ENCODE results near the gene MGMT. TPM values are rescaled to one million over a fixed set of nuclear protein-coding genes. Genes with fewer than 3 reads are reported as not detected.
A peak's percentile ranks its signal among the peaks of the same experiment; 100 is the strongest.

Gene MGMT
- total RNA-seq, 2 donors from 2014 or later: 41.1 to 50.4 TPM

- H3K4me1 ChIP-seq (replicated peaks): no peaks in the 10 kb centered on the region
- H3K27ac ChIP-seq: no peak overlapping the region
- intact Hi-C loops (cut with DNase I): no loop called here
- TF ChIP-seq POLR2AphosphoS5 (IDR thresholded peaks at IDR 0.05) (no peak), CTCF (IDR thresholded peaks at IDR 0.05) (no peak), POLR2A (IDR thresholded peaks at IDR 0.05) (no peak)
- no peaks in the 10 kb centered on the region for H3K36me3 ChIP-seq
- no peak for DNase-seq (ENCODE audit: low spot score)
- WGBS: 85% methylated on average over 6 of the region's 6 CpGs
- H3K27me3 ChIP-seq (replicated peaks; ENCODE audit: insufficient read depth): no peaks in the 10 kb centered on the region
- no peak overlapping the region for H3K4me3 ChIP-seq
- no peaks in the 10 kb centered on the region for H3K9me3 ChIP-seq
Observed at GRCh38 chr10:129784291-129784690, 317.2 kb downstream of the MGMT start.

GRCh38 chr10:129784891-129785290 is 317.9 kb downstream of the MGMT start:
- whole genome bisulfite sequencing: 78% methylated on average over 13 of the region's 13 CpGs
- Histone ChIP-seq H3K4me1 (replicated peaks) (no peaks in the 10 kb centered on the region), H3K36me3 (no peaks in the 10 kb centered on the region), H3K27me3 (replicated peaks; ENCODE audit: insufficient read depth) (no peaks in the 10 kb centered on the region), H3K27ac (no peak overlapping the region), H3K9me3 (no peaks in the 10 kb centered on the region), H3K4me3 (no peak overlapping the region)
- no peak for TF ChIP-seq CTCF (IDR thresholded peaks at IDR 0.05)
- no peak for TF ChIP-seq POLR2AphosphoS5 (IDR thresholded peaks at IDR 0.05)
- no peak for TF ChIP-seq POLR2A (IDR thresholded peaks at IDR 0.05)
- DNase-seq (ENCODE audit: low spot score): no peak
- intact Hi-C loops (cut with DNase I): no loop called here

GRCh38 chr10:129785536-129785981 is 318.5 kb downstream of the MGMT start:
- H3K9me3 ChIP-seq: no peaks in the 10 kb centered on the region
- peak; percentile 40 for DNase-seq (ENCODE audit: low spot score)
- intact Hi-C loops (cut with DNase I): no loop called here

GRCh38 chr10:129786216-129786615 is 319.2 kb downstream of the MGMT start:
- Histone ChIP-seq H3K9me3 (no peaks in the 10 kb centered on the region), H3K4me1 (replicated peaks) (no peaks in the 10 kb centered on the region), H3K27ac (no peak overlapping the region), H3K4me3 (no peak overlapping the region), H3K27me3 (replicated peaks; ENCODE audit: insufficient read depth) (no peaks in the 10 kb centered on the region), H3K36me3 (no peaks in the 10 kb centered on the region)
- TF ChIP-seq POLR2A (IDR thresholded peaks at IDR 0.05) (no peak), POLR2AphosphoS5 (IDR thresholded peaks at IDR 0.05) (no peak), CTCF (IDR thresholded peaks at IDR 0.05) (no peak)
- WGBS: 43% methylated on average over 10 of the region's 10 CpGs
- DNase-seq (ENCODE audit: low spot score): no peak
- intact Hi-C loops (cut with DNase I): no loop called here

More at GRCh38 chr10:129785536-129785981, 318.5 kb downstream of the MGMT start:
- Histone ChIP-seq H3K36me3 (no peaks in the 10 kb centered on the region), H3K27me3 (replicated peaks; ENCODE audit: insufficient read depth) (no peaks in the 10 kb centered on the region), H3K27ac (no peak overlapping the region), H3K4me3 (no peak overlapping the region), H3K4me1 (replicated peaks) (no peaks in the 10 kb centered on the region)
- 75% methylated on average over 16 of the region's 16 CpGs for WGBS
- TF ChIP-seq POLR2A (IDR thresholded peaks at IDR 0.05) (no peak), POLR2AphosphoS5 (IDR thresholded peaks at IDR 0.05) (no peak), CTCF (IDR thresholded peaks at IDR 0.05) (no peak)

GRCh38 chr10:129787557-129787956 is 320.5 kb downstream of the MGMT start:
- Histone ChIP-seq H3K4me1 (replicated peaks) (no peaks in the 10 kb centered on the region), H3K36me3 (no peaks in the 10 kb centered on the region), H3K27ac (no peak overlapping the region), H3K27me3 (replicated peaks; ENCODE audit: insufficient read depth) (no peaks in the 10 kb centered on the region), H3K9me3 (no peaks in the 10 kb centered on the region), H3K4me3 (no peak overlapping the region)
- TF ChIP-seq POLR2AphosphoS5 (IDR thresholded peaks at IDR 0.05): no peak
- no peak for TF ChIP-seq POLR2A (IDR thresholded peaks at IDR 0.05)
- TF ChIP-seq CTCF (IDR thresholded peaks at IDR 0.05): no peak
- no peak for DNase-seq (ENCODE audit: low spot score)
- WGBS: 96% methylated on average over 5 of the region's 5 CpGs
- intact Hi-C loops (cut with DNase I): no loop called here
